ENCODE results near the gene MBTD1.
A peak's percentile ranks its signal among the peaks of the same experiment; 100 is the strongest.
"Not testable (repeated sequence)": the region's sequence is repeated elsewhere in the genome, so short reads cannot be mapped to it uniquely, and the experiment has no call there.

The MBTD1 gene

DNA sequence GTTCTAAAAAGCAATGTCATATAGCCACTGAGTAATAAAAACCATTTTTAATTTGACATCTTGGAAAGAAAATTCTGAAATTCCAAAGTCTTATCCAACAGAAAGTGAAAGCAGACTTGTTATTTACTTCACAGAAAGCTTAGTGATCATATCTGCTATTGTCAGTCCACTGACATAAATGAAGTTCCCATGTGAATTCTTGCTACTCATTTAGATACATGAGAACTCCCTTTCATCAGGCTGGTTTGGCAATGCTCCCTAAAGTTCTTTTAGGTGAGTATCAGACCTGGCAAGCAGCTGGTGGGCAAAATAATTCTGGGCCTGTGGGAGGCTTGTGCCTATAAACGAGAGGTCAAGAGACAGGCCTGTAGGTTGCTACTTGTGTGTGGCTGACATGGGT, 70.2 kb downstream of the MBTD1 start:
- no peak for DNase-seq (ENCODE audit: low read depth in 2 of 2, low spot score in 1 of 2)

DNA sequence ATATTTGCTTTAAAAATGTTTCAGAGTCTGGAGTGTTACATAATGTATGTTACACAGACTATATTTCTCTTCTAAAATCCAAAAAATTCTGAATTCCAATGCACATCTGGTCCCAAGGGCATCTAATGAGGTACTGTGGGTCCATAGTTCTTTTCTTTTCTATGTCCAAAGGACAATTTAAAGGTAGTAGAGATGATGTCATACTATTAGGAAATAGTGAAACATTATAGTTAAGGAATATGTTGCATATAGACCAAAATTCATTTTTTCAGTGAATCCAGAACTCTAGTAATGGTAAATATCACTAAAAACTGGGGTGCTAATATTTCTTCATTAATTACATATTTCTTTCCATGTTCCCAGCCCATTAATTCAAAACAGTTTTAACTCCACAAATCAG, 70.7 kb downstream of the MBTD1 start:
- no peak for DNase-seq (ENCODE audit: low read depth in 2 of 2, low spot score in 1 of 2)

DNA sequence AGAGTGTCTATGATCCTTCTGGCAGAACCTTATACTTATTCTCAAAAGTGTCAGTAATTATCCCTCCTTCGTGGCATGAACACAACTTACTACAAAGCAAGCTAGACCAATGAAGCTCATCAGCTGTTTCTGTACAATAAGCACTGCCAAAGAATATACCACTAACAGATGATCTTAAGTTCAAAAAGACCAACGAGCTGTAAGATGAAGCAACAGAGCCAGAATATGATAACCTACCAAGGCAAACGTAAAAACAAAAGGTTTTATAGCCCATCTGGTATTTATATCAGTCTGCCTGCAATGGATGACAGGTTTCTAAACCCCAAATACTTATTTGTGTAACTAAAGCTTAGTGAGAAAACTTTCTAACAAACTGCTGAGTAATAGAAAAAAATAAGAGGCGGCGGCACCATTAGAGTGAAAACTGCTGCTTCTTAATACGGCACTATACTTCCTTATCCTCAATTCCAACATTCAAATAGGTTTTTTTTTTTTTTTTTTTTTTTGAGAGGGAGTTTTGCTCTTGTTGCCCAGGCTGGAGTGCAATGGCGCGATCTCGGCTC, 71.5 kb downstream of the MBTD1 start:
- DNase-seq (ENCODE audit: low read depth in 2 of 2, low spot score in 1 of 2), result no peak

DNA sequence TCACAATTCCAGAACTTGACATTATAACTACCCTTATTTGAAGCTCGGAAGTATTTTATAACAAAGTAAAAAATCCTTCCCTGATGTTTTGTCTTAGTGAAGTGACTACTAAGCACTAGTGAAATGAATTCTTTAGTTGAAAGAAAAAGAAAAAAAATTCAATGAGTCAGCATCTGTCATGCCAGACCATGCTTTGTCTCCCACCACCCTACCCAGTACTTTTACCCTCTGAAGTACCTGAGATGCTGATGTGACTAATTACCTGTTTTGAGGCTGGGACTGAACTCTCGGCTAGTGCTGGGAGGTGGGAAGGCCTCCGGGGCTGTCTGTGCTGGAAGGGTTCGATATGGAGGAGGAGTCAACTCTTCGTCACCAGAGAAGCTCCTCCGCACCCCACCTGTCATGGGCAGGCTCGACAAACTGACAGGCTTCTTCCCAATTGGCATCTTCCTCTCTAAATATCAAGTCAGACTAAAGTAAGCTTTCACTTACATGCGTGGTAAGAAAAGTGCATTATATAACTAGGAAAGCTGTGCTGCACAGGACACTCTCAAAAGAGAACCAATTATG, 74.0 kb downstream of the MBTD1 start:
- no peak for DNase-seq (ENCODE audit: low read depth in 2 of 2, low spot score in 1 of 2)

DNA sequence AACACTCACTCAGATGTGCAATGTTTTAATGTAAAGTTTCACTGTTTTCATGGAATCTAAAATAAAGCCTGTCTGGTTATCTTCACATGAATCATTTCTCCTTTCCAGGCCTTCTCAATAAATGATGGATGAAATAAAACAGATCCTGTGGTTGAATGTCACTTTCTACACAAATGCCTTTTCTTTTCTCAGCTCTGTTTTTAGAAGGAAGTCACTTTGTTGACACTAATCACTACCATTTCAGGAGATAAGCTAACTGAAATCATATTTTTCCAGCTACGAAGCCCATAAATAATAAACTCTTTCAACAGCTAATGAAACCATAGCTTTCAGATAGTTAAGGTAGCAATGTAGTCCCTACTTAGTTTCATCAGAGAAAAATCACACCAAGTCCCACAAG, 75.7 kb downstream of the MBTD1 start:
- no peak for DNase-seq (ENCODE audit: low read depth in 2 of 2, low spot score in 1 of 2)

DNA sequence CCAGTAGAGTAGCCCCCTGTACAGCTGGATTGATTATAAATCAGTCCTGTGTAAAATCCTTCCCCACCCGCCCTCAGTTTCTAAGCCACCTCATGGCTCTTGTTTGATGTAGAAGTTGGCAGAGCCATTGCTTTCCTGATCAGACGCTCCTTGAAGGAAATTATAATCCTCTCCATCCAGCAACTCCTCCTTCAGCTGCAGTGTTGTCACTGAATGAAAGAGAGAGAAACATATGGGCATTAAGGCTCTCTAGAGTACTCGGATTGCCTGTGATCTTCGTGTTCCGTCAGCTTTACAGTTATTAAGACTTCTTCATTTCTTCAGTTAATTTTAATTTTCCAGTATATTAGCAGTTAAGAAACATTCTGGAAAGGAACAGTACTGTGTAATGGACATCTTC, 79.4 kb downstream of the MBTD1 start:
- no peak for DNase-seq (ENCODE audit: low read depth in 2 of 2, low spot score in 1 of 2)

DNA sequence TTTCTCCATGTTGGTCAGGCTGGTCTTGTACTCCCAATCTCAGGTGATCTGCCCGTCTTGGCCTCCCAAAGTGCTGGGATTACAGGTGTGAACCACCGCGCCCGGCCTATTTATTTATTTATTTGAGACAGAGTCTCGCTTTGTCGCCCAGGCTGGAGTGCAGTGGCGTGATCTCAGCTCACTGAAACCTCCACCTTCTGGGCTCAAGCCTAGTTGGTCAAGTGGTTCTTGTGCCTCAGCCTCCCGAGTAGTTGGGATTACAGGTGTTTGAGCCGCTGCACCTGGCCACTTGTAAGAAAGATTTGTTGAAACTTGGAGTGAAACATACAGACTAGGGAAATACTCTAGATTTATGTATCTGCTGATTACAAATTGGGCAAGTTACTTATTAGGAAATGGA, 87.8 kb downstream of the MBTD1 start:
- not testable (repeated sequence) for DNase-seq (ENCODE audit: low read depth in 2 of 2, low spot score in 1 of 2)

DNA sequence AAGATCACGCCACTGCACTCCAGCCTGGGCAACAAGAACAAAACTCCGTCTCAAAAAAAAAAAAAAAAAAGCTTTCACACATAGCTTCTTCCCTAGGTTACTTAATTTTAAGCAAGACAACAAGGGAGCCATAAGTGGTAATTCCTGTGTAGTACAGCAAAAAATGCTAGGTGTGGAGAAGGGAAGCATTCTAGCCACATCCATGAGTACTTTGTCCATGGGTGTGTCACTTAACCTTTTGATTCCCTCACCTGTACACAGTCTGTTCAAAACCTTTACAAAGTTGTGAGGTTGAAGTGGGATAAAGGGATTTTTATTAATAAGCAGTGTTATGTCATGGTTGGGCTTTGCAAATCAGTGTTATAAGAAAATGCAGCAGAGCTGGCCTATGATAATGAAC, 89.1 kb downstream of the MBTD1 start:
- no peak for DNase-seq (ENCODE audit: low read depth in 2 of 2, low spot score in 1 of 2)

DNA sequence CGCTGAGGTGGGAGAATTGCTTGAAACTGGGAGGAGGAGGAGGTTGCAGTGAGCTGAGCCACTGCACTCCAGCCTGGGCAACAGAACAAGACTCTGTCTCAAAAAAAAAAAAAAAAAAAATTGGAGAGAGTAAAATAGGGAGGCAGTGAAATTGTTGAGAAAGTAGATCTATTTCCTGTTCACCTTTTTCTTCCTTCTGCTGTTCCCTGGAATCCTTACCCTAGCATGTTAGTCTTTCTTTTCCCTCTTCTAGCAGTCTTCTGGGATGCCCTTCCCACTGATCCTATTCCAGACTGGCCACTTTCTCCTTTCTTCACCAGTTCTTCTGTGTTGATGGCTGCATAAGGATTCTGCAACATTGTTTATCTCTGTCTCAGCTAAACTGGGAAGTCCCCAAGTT, 90.5 kb downstream of the MBTD1 start:
- DNase-seq (ENCODE audit: low read depth in 2 of 2, low spot score in 1 of 2), result no peak

DNA sequence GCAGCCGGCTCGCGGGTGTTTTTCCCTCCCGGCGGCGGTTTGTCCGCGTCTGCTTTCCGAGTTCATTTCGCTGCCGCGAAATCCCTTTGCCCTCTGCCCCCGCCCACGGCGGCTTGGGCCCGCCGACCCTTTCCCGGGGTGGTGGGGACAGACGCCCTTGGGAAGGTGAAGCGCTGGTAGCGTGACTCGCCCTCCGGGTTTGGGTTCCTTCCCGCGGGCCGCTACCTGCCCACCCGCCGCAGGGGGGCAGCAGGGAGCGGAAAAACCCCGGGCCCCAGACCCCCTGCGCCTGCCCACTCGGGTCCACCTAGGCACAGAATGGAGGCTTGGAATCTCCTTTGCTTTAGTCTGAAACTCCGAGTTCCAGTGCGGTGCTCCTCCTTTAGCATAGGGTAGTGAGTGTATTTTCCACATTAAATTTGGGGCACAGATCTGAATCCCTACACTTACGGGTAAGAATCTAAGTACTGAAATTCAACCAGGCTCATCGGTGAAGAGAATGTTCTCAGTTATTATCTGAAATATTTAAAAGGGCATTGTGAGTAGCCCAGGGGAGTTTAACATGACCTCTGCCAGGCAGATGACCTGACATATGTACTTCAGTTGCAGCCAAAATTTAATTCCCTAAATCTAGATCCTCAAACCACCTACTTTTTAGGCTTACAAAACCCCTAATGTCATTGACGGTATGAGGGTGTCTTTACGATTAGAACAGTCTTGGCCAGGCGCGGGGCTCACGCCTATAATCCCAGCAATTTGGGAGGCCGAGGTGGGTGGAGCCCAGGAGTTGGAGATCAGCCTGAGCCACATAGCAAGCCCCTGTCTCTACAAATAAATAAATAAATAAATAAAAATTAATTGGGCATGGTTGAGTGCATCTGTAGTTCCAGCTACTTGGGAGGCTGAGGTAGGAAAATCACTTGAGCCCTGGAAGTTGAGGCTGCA, 92.6 kb downstream of the MBTD1 start:
- DNase-seq (ENCODE audit: low read depth in 2 of 2, low spot score in 1 of 2), result peak; percentile 41 to 42

DNA sequence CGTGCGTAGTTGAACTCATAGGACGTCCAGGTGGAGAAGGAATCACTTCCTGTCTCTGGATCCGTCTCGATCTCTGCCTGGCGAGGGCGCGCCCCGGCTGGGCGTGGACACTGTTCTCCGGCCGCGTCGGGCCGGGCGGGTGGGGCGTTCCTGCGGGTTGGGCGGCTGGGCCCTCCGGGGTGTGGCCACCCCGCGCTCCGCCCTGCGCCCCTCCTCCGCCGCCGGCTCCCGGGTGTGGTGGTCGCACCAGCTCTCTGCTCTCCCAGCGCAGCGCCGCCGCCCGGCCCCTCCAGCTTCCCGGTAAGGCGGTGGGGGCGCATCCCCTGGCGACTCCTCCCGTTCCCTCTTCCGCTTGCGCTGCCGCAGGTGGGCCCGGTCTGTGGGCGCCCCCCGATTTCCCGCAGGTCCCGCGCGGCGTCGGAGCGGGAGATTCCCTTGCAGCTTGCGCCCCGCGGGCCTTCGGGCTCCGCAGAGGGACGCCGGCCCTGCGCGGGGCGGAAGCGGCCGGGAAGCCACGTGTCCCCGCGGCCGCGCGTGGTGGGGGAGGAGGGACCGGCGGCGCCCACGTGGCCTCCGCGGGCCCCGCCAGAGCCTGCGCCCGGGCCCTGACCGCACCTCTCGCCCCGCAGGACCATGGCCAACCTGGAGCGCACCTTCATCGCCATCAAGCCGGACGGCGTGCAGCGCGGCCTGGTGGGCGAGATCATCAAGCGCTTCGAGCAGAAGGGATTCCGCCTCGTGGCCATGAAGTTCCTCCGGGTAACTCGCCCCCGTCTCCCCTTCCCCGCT, 93.5 kb downstream of the MBTD1 start, which contains the start of gene NME2:
TSS of gene NME2 (plus strand) at position 214 of the 789 bp plus-strand sequence. CDS start at position 634, 420 bp downstream.
- DNase-seq (ENCODE audit: low read depth in 2 of 2, low spot score in 1 of 2), result peak; percentile 29 to 59

DNA sequence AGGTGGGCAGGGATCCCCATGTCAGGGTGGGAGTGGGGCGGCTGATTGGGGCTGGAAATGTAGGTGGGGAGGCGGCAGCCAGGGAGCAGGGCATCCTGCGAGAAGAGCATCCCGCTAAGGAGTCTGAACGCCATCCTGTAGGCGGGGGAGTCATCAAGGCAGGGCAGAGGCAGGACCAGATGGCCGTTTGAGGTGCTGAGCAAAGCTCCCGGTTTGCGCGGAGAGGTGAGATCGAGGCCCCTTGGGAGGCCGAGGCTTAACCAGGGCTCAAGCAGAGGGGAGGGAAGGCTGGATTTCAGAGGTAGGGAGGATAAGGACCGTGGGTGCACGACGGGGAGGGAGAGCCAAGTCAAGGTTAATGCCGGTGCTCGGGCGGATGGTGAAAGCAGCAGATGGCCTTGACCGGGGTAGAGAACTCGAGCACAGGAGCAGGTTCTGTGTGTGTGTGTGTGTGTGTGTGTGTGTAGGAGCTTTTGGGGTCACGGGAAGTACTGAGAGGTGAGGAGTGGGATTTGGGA, 94.1 kb downstream of the MBTD1 start:
- DNase-seq (ENCODE audit: low read depth in 2 of 2, low spot score in 1 of 2), result no peak

DNA sequence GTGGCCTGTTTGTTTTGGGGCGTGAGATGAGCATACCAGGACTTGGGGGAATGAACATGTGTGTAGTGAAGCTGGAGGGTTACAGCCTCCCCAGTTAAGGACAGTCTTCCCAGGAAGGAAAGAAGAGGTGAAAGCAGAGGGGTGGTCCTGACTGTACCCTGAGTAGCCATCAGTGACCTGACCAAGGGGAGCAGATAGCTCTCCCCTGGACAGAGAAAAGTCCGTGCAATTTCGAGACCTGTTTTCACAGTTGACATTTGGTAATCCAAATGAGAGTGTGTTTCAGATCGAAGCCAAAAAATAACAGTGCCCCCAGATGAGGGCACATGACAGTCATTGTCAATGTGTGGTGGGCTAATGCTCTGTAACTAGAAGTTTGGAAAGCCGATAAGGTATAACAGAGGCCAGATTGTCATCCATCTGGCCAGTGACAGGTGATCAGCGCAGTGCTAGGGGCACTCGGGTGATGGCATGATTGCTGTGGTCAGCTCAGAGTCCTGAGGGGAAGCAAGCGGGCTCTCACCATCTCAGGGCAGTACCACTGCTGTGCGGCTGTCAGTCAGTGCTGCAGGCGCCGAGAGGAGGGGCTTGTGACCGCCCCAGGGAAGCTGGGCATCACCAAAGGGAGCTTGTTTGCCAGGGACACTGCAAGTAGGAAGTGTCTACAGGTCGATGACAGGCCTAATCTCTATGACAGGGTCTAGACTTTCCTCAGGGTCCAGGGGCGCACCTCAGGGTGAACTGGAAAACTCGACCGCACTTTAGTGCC, 94.8 kb downstream of the MBTD1 start:
- DNase-seq (ENCODE audit: low read depth in 2 of 2, low spot score in 1 of 2), result no peak

DNA sequence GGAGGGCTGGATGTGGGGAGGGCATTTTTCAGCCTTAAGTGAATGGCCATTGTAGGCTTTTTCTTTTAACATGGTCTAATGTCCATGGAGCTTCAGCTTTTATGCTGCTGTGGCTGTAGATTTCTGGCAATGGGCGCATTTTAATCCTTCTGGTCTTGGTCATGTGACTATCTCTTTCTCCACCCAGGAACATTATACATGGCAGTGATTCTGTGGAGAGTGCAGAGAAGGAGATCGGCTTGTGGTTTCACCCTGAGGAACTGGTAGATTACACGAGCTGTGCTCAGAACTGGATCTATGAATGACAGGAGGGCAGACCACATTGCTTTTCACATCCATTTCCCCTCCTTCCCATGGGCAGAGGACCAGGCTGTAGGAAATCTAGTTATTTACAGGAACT, 98.3 kb downstream of the MBTD1 start:
- DNase-seq (ENCODE audit: low read depth in 2 of 2, low spot score in 1 of 2), result no peak

DNA sequence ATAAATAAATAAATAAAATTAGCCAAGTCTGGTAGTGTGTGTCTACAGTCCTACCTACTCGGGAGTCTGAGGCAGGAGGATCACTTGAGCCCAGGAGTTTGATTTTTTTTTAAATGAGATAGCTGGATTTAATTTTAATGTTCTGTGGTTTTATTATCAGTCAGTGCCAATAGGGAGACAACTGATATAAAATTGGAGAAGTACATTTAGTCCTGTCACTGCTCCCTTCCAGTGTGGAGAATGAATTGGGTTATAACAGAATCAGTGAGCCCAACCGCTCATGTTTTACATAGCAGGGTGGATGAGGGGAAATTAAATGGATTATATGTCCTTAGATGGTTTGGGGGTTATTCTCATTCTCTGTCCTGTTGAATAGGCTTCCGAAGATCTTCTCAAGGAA, 100.2 kb downstream of the MBTD1 start:
- no peak for DNase-seq (ENCODE audit: low read depth in 2 of 2, low spot score in 1 of 2)

DNA sequence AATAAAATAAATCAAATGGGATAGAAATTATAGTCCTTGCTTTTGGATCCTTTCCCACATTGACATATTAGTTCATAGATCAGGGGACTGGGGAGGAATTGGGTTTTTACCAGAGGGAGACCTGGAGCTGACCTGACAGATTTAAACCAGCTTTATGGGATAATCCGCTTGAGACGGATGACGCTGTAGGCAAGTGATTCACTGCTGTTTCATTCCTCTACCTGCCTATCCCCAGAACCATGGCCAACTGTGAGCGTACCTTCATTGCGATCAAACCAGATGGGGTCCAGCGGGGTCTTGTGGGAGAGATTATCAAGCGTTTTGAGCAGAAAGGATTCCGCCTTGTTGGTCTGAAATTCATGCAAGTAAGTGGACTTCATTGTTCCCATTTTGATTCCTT, 104.4 kb downstream of the MBTD1 start:
- no peak for DNase-seq (ENCODE audit: low read depth in 2 of 2, low spot score in 1 of 2)

DNA sequence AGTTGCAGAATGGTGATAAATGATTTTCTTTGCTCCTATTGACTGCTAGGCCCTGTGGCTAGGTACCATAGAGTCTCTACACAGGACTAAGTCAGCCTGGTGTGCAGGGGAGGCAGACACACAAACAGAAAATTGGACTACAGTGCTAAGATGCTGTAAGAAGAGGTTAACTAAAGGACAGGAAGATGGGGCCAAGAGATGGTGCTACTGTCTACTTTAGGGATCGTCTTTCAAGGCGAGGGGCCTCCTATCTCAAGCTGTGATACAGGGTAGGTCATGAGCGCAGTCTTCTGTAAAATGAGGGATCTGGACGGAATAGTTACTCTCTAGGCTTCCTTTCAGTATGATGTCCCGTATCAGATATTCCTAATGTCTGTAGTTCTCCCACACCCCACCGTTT, 105.7 kb downstream of the MBTD1 start:
- no peak for DNase-seq (ENCODE audit: low read depth in 2 of 2, low spot score in 1 of 2)

DNA sequence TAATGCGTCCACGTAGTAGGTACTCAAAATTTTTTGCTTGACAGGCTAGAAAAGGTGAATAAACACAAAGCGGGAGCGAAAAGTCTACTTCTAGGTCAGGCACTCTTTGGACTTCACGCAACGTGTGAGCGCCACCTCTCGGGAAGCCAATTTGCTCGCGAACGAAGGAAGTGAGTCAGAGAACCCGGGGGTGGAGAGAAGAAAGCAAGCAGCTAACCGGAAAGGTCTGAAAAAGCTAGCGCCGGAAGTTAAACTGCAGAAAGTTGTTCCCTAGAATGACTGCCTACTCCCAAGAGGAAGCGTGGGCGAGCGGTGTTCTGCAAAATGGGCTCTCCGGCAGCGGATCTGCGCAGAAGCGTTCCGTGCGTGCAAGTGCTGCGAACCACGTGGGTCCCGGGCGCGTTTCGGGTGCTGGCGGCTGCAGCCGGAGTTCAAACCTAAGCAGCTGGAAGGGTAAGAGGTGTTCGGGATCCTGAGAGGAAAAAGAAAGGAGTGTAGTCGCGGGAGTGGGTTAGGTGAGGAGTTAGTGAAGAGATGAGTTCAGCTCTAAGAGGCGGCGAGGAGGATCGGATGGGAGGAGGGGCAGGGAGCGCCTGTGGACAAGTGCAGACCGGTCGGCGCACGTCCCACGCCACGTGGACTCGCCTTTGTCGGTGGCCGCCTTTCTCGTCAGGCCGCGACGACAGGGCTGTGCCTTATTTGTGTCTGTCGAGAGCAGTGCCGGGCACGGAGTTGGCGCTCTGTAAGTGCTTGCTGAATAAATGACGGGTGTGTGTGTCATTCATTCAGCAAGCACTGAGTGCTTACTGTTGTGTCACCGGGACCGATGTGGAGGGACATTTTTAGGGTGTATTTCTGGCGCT, 106.4 kb downstream of the MBTD1 start, which contains the start of gene NME1:
TSS of gene NME1 (plus strand) at position 350 of the 863 bp plus-strand sequence. CDS start 2,096 bp downstream, outside the sequence.
- peak; percentile 89 to 98 for DNase-seq (ENCODE audit: low read depth in 2 of 2, low spot score in 1 of 2)

DNA sequence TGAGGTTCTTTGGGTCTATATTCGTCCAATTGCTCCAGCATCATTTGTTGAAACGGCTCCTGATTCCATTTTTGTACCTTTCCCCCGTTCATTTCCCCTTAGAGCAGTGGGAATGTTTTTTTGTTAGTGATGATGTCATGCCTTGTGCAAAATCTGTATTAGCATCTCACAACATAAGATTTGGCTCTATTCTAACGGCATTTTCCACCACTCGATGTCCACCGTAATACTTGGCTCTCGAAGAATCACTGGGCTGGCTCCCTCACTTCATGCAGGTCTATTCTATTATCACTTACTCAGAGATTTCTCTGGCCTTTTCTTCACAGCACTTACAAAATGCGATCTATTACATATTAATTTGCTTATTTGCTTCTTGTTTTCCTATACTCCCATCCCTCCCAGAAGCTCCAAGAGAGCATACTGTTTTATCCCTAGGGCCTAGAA, 107.1 kb downstream of the MBTD1 start:
- DNase-seq (ENCODE audit: low read depth in 2 of 2, low spot score in 1 of 2), result no peak
